ENCODE measurements around the gene CADPS.

Gene CADPS

DNA sequence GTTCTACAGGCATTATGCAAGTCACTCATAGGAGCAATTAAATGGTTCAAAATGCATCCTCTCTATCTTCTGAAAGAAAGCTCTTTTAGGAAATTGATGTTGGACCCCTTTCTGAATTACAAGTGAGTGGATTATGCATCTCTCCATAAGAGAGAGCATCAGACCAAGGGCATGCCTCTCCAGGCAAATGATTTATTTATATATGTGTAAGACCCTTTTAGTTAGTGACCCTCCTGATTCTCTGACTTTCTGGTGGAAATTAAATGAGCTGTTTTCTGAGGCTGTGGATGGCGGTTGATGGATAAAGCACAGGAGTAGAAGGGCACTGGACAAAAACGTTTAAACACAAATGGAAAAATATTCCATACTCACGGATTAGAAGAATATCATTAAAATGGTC is 62.6 kb downstream of the CADPS start:
- no peak for DNase-seq (ENCODE audit: low spot score)

DNA sequence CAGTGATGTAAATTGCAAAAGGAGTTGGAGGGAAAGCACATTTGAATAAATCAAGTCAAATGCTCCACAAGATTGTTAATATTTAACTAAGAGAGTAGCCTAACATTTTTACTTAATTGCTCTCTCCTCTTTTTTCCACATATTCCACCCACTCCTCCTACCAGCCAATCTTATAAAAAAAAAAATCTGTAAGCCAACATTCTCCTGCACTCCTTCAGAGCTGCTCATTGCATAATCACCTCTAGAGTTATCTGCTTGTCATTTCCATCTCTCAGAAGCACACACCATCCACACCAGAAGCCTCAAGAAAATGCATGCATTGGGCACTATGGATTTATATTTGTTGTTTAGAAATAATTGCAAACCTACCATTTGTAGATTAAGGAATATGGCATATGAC is 64.1 kb downstream of the CADPS start:
- DNase-seq (ENCODE audit: low spot score) = no peak

DNA sequence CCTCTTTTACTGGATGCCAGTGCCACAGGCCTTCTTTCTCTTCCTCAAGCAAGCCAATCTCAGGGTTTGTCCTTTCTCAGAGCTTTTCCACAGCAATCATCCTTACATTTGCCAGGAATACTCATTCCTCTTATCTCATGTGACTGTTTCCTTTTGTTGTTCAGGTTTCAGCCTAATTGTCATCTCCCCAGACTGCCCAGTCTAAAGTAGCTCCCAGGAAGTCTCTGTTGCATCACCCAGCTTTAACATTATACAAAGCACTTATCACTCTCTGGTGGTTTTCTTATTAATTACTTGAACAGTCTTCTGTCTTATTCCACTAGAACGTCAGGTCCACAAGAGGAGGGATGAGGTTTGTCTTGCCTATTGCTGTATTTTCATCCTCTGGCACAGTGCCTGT is 65.8 kb downstream of the CADPS start:
- DNase-seq (ENCODE audit: low spot score) = no peak

DNA sequence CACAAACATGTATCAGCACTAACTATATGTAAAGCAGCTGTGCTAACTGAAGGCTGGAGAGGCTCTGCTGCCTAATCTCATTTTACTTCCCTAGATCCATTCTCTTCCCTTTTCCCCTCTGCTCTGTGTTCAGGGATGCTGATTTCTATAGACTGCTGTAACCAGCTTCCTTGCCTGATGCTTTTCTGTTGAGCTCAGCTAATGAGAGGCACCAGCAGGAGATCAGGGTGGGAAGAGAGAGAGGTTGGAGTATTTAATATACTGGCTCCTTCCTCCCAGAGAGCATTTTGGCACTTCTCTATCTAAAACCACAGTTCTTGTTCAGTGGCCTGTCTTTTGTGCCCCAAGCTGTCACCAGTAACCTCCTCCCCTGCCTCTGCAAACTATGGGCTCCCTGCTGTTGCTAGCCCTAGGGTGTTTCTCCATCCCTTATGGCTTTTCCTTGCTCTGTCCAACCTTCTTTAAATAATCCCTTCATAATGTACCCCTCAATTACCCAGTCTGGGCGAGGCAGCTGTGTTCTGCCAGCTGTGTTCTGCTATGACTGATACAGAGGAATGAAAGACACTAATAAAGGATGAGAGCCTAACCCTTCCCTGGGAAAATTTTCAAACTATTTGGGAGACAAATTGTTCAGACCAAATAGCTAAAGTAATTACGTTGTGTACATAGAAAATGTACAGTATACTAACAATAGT is 69.5 kb downstream of the CADPS start:
- DNase-seq (ENCODE audit: low spot score) = no peak

DNA sequence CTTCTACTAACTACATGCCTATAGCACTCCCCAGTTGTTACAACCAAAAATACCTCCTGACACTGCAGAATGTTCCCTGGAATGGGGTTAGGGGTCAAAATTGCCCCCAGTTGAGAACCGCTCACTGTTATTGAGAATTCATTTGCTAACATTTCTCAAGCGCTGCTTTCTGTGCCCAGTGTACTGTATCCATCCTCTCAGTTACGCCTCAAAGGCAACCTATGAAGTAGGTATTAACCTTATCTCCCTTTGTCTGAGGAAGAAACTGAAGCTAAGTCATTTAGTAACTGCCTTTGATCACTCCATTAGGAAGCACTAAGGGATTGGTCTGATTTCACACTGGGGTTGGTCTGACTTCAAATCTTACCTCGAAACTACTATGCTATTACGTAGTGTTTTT is 70.1 kb downstream of the CADPS start:
- DNase-seq (ENCODE audit: low spot score) = no peak

DNA sequence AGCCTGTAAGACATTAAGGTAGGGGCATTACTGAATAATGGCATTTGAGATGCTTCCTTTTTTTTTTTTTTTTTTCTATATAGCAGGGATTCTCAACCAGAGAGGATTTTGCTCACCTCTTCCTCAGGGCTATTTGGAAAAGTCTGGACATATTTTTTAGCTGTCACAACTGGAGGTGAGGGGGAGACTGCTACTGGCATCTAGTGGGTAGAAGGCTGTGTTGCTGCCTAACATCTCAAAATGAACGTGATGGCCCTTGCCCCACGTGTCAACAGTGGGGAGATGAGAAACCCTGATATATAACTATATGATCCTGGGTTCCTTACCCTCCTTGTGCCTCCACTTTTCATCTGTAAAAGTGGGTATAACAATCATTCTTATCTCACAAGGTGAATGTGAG is 71.9 kb downstream of the CADPS start:
- DNase-seq (ENCODE audit: low spot score) = peak; percentile 54

DNA sequence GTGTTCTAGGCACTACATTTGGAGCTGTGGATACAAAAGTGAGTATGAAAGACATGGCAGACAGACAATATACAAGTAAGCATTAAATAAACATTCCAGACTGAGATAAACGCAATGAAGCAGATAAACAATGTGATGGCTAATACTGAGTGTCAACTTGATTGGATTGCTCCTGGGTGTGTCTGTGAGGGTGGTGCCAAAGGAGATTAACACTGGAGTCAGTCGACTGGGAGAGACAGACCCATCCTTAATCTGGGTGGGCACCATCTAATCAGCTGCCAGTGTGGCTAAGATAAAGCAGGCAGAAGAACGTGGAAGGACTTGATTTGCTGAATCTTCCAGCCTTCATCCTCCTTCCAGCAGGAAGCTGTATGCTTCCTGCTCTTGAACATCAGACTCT is 77.2 kb downstream of the CADPS start:
- DNase-seq (ENCODE audit: low spot score) = no peak

DNA sequence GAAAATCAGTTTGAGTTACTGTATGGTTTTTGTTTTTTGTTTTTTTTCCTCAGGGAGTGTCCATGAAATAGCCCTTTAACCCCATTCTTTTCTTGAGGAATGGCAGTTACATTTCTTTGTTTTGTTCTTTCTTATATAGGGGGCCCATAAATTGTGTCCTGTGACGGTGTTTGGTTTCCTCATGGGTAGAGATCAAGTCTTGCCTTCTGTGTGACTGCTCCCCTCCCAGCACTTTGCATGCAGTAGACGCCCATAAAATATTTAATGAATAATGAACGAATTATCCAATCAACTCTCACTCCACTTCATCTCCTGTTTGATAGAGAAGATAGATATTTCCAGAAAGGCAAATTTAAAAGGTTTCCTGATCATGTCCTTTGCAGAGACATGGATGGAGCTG is 78.1 kb downstream of the CADPS start:
- DNase-seq (ENCODE audit: low spot score) = peak; percentile 54

DNA sequence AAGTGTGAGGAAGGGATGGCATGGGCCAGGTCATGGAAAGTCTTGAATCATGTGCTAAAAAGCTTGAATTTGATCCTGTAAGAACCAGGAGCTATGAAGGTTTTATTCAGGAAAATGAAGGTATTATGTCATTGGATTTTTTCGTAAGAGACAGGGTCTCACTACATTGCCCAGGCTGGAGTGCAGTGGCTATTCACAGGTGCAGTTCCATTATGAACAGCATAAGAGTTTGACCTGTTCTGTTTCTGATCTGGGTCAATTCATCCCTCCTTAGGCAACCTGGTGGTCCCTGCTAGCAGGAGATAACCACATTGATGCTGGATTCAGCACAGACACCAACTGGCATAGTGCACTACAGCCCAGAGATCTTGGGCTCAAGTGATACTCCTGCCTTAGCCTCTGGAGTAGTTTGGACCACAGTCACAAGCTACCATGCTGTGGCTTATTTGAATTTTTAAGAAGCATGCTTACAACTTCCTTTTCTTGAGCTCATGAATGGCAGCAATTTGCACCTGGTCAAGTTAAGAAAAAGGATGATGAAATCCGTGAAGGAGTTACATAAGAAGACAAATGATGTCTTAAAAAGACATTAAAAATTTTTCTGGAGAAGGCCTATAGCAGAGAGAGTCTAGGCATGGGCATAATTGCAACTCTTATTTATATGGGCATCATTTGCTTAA is 79.1 kb downstream of the CADPS start:
- DNase-seq (ENCODE audit: low spot score) = peak; percentile 88

DNA sequence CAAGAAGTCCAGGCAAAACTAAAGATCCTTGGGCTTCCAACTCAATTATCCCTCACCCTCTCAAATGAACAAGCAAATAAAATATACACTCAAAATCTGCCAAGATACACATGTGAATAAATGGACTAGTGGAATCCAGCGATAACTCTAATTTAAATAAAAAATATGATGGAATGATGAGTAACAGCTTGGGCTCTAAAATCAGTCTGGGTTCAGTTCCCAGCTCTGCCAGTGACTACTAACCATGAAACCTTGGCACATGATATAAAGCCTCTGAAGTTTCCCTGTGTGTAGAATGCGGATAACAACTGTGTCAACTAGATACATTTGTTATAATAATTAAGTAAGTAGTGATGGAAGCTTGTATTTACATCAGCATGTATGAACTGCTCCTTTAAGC is 81.3 kb downstream of the CADPS start:
- DNase-seq (ENCODE audit: low spot score) = no peak

DNA sequence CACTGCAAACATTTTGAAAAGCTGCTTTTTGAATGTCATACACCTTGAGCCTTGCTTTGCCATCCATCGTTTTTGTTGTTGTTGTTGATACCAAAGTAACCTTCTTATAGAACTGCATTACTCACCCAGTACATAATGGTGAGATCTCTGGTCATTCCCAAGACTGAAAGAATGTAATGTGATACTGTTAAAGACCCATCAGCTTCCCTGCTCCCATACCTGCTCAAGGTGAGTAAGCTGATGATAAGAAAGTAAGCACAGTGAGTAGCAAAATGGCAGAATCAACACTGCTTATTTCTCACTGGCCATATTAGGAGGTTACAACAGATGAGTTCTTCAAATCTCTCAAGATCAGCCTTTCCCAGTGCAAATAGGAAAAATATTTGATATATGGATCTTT is 89.8 kb downstream of the CADPS start:
- DNase-seq (ENCODE audit: low spot score) = no peak

DNA sequence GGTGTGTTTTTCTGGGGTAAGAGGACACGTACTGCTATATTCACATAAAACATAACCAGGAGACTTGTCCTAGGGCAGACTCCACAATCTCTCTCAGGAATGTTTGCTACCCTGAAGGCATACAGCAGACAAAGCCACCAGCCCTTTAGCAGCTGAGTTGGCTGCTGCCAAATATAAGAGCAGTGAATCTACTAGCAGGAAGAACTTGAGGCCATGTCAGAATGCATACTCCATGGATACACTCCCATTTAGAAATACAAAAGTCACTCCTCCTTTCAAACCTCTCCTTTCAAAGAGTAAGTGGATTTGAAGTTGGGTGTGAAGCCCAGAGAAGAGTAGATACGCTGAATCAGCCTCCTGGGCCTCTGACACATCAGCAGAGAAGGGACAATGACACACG is 94.1 kb downstream of the CADPS start:
- DNase-seq (ENCODE audit: low spot score) = no peak

DNA sequence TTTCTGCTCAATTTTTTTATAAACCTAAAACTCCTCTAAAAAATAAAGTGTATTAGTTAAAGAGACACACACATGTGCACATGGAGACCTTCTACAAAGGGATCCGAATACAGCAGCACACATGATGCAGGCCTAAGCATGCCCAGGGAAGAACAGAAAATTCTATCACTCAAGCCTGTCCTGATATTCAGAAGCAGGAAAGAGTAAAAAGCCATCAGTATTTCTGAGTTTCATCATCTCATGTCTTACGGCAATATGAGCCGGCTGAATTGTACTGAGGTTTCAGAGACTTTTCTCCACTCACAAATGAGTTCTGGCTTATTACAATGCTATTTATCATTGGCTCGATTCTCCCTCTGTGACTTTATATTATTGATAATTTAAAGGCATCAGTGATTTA is 97.5 kb downstream of the CADPS start:
- DNase-seq (ENCODE audit: low spot score) = no peak

DNA sequence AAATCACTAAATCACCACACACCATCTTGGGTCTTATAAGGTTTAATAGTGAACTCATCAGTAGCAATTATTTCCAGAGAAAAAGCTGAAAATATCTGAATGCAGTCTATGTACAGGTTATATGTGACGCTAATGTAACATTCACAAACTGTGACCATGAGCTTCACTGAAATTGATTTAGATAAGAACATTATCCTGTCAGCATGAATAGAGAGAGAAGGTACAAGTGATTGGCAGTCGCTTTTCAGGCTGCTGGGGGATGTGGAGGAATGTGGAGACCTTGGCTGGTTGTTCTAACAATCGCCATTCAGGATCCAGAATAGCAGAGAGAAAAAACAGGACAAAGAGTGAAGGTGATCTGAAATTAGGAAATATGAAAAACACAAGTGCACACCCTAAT is 98.1 kb downstream of the CADPS start:
- DNase-seq (ENCODE audit: low spot score) = no peak

DNA sequence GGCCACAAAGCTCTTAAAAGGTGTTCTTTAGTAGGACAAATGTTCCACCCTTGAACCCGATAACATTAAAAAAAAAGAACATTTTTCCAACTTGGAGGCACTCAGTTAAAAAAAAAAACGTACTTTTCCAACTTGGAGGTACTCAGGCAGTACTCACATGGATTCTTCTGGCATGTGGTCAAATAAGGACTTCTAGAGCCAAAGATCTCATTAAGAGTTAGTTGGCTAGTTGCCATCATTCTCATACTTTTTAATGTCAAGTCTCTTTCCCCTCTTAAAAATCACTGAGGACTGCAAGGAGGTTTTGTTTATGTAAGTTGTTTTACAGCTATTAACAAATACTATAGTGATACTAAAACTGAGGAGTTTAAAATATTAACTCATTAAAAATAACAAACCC is 101.0 kb downstream of the CADPS start:
- DNase-seq (ENCODE audit: low spot score) = no peak

DNA sequence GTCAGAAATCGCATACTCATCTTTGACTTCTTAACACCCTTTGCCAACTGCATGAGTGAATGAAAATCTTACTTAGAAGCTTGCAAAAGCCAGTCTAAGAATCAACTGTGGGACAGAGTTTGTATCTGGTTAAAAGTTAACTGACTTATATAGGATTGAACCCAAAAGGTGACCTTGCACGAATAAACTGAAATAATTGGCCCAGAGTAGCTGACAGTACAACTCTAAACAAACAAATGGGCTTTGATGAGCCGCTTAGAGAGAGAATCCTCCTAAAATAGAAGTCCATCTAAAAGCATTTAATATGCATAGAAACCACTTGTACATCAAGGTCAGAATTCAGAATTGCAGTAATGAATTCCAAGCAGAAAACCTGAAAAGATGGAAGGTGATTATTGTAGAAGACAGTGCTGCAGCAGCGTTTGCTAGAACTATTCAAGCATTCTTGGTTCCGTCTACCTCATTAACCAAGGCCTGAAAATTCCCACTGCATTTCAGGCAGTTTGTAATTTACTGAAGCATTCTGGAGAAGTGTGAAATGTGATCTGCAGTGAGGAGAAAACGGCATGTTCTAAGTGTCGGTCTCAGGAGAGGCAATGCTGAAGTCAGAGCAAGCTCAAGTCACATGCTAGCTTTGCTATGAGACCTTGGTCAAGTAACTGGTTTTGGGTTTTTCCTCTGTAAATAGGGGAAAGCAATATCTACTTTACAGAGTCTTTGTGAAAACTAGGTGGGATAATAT is 103.7 kb downstream of the CADPS start:
- DNase-seq (ENCODE audit: low spot score) = no peak

DNA sequence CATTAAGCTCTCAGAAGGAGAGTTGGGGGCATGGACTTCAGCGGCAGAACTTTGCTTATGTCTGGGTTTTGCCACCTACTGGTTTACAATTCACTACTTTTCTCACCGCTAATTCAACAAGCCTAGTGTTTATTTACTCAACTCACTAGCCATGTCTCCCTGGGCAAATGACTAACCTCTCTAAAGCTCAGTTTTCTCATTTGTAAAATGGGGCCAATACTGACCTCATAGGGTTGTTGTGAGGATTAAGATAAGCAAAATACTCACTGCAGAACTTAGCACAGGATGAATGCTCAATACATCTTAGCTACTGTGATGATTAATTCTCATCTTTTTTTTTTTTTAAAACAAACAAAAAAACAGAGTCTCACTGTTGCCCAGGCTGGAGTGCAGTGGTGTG is 106.3 kb downstream of the CADPS start:
- peak; percentile 35 for DNase-seq (ENCODE audit: low spot score)

DNA sequence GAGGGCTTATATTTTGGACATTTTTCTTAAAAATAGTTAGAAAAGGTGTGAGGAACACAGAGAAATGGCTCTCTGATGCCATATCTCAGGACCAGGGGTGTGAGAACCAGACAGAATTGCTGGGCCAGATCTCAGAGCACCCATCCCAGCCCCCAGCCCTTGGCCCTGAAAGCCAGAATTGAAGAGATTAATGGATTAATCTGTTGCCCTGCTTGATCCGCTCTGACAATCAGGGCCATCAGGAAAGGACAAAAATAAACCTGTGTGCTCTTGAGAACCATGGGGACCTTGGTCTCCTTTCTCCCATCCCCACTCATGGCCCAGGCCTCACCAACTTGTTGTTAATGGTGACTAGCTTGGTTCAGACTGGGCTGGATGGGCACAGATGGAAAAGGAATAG is 113.5 kb downstream of the CADPS start:
- DNase-seq (ENCODE audit: low spot score) = no peak

DNA sequence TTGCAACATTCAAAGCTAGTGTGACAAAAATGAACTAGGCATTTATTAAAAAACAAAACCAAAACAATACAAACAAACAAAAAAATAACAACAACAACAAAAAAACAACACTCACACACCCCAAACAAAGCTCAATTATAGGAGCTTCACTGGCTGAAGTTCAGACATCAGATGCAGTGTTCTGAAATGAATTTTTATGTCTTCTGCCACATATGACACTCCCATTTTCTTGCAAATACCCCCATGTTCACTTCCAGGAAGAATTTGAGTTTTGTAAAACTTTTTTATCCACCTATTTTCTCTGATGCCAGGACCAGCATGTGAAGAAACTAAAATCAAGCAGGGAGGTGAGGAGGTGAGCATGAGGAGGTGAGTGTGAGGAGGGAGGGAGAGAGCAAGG is 113.9 kb downstream of the CADPS start:
- no peak for DNase-seq (ENCODE audit: low spot score)

DNA sequence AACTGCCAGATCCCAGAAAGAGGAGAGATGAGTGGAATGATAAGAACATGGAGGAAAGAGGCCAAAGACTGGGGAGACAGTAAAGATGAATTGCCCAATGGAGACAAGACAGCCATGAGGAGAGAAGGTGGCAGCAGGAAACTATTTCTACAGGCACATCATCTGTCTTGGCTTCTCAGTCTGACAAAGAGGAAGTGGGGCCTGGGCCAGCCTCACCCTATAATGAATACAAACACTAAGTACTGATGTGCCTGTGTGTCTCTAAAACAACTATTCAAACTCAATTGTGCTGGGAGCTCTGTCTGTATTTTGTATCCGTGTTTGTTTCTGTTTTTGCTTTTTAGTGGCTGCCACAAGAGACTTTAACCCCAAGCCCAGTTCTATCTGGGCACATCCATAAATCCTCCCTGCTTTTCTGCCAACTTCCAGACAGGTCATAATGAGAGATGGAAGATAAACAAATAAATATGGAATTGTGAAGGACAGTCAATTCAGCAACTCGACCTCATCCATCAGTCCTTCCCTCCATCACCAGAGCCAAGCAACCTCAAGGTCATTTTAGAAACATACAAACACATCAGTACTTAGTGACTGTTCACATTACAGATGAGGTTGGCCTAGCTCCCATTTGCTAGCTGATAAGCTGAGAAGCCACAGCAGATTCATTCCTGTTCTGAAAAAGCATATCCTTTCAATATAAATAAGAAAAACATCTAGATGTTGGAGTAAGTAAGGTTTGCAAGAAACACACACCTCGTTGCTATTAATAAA is 116.7 kb downstream of the CADPS start:
- peak; percentile 32 for DNase-seq (ENCODE audit: low spot score)

DNA sequence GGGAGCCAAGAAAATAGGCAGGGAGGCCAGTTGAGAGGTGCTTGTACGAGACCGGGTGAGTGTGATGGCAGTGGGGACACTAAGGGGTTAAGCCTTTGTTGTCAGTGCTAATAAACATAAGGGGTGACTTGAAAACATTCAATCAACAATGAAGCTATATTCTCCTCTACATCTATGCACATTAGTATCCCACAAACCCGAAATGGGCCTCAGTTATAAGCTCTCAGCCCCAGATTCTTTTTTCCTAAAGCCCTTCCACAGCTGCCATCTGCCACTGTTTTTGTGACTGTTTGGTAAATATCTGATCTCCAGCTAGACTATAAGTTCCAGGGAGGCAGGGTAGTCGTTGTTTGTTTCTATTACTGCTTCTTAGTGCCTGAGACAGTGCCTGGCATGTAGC is 118.2 kb downstream of the CADPS start:
- DNase-seq (ENCODE audit: low spot score) = no peak

DNA sequence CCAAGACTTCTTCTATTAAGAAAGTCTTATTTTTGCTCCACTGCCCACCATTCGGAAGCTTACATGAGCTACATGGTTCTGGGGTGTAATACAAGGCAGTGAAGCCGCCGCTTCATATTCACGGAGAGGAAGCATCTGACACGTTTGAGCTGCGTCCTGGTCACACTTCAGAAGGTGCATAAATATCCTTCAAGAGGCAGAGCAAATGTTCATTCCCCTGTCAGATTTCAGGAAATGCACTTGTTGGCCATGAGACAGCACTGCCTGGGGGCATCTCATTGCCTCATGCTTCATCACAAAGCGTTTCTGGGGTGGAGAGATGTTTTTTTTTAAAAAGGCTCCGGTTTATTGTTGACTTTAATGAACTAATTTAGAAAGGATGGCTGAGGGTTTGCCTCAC is 119.9 kb downstream of the CADPS start:
- DNase-seq (ENCODE audit: low spot score) = peak; percentile 80

DNA sequence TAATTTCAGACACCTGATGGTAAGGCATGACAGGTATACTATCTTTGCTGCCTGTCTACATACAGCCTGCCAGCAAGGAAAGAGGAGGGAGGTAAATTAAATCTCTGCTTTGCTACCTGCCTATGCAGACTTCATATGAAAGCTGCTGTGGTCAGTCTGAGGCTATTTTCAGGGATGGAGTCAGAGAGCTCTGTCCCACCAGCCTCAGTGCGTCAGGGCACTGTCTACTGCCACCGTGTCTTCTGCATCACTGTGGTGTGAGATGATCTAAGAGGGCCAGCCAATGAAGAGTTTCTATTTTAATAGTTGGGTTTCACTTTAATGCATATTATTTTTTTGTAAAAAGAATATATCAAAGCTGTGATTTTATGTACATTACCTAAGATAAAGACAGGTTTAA is 125.6 kb downstream of the CADPS start:
- DNase-seq (ENCODE audit: low spot score) = no peak

Measured in NAMALWA (cell line).